Measurements from ENCODE around the gene ETFRF1. TPM values are rescaled to one million over a fixed set of nuclear protein-coding genes. Genes with fewer than 3 reads are reported as not detected.

The ETFRF1 gene
- total RNA-seq, 4 donors from 2014 or later, result 3.6 to 84.2 (median 24.1) TPM

GRCh38 chr12:25207411-25207810 is 12.4 kb downstream of the ETFRF1 start:
- DNase-seq, result no peak
- 97% methylated on average over 6 of the region's 6 CpGs; no CpG with 5 or more reads in 1 of the 2 donors for WGBS, 2 donors (ENCODE audit: low coverage in 1 of 2)
- H3K36me3 ChIP-seq, result peaks cover 0 to 9% (median 0%) of the 10 kb centered on the region in 4 donors
- H3K4me3 ChIP-seq, result no peak overlapping the region
- intact Hi-C loops (cut with DNase I; ENCODE audit: low total_unique reads), result no loop called here
- no peak overlapping the region for H3K27ac ChIP-seq
- H3K27me3 ChIP-seq, result no peaks in the 10 kb centered on the region
- in situ Hi-C loops (cut with MboI; ENCODE audit: low pct_ligation_motif_present in 1 of 4, low pct_unique_long_range_greater_than_20kb in 1 of 4, low sequenced_read_pairs in 3 of 4), result no loop called here
- no peaks in the 10 kb centered on the region for H3K9me3 ChIP-seq
- peaks cover 0 to 3% (median 0%) of the 10 kb centered on the region in 4 donors for H3K4me1 ChIP-seq
- TF ChIP-seq POLR2A (IDR thresholded peaks at IDR 0.05), result no peak
- no peak for TF ChIP-seq EP300 (IDR thresholded peaks at IDR 0.05; ENCODE audit: low read depth)
- no peak for TF ChIP-seq POLR2AphosphoS5 (IDR thresholded peaks at IDR 0.05)
- TF ChIP-seq, protein P1, sequence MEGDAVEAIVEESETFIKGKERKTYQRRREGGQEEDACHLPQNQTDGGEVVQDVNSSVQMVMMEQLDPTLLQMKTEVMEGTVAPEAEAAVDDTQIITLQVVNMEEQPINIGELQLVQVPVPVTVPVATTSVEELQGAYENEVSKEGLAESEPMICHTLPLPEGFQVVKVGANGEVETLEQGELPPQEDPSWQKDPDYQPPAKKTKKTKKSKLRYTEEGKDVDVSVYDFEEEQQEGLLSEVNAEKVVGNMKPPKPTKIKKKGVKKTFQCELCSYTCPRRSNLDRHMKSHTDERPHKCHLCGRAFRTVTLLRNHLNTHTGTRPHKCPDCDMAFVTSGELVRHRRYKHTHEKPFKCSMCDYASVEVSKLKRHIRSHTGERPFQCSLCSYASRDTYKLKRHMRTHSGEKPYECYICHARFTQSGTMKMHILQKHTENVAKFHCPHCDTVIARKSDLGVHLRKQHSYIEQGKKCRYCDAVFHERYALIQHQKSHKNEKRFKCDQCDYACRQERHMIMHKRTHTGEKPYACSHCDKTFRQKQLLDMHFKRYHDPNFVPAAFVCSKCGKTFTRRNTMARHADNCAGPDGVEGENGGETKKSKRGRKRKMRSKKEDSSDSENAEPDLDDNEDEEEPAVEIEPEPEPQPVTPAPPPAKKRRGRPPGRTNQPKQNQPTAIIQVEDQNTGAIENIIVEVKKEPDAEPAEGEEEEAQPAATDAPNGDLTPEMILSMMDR (IDR thresholded peaks at IDR 0.05), result no peak

- no peaks in the 10 kb centered on the region for H3K9me3 ChIP-seq
- no peak overlapping the region for H3K4me3 ChIP-seq
- no peaks in the 10 kb centered on the region for H3K27me3 ChIP-seq
- no peak for DNase-seq
- WGBS, 2 donors (ENCODE audit: low coverage in 1 of 2), result 56 to 62% methylated on average over 1 of the region's 1 CpG
- no peak for TF ChIP-seq EP300 (IDR thresholded peaks at IDR 0.05; ENCODE audit: low read depth)
- TF ChIP-seq POLR2AphosphoS5 (IDR thresholded peaks at IDR 0.05), result no peak
- TF ChIP-seq, protein P1 (IDR thresholded peaks at IDR 0.05), result no peak
- no peak for TF ChIP-seq POLR2A (IDR thresholded peaks at IDR 0.05)
- no peak overlapping the region for H3K27ac ChIP-seq
- intact Hi-C loops (cut with DNase I; ENCODE audit: low total_unique reads), result no loop called here
- in situ Hi-C loops (cut with MboI; ENCODE audit: low pct_ligation_motif_present in 1 of 4, low pct_unique_long_range_greater_than_20kb in 1 of 4, low sequenced_read_pairs in 3 of 4), result no loop called here
- peaks cover 0 to 9% (median 0%) of the 10 kb centered on the region in 4 donors for H3K36me3 ChIP-seq
- peaks cover 0 to 3% (median 0%) of the 10 kb centered on the region in 4 donors for H3K4me1 ChIP-seq
These were observed 12.8 kb downstream of the ETFRF1 start for GRCh38 chr12:25207846-25208245.

DNA sequence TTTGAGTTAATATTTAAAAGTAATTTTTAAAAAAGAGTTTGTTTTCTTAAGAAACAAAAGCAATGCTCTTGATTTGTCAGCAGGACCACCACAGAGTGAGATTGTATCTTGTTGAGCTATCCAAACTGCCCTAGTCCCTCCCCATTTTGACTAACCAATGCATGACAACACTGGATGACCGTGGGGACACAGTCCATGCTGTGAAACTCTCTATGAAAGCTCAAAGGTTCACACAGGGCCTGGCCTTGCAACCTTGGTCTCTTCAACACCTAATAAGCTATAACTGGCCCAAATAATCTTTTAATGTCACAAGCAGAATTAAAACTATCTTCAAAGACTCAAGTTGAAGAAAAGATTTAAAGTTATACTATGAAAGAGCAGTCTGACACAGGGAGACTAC is 13.5 kb downstream of the ETFRF1 start:
- DNase-seq, result no peak
- in situ Hi-C loops (cut with MboI; ENCODE audit: low pct_ligation_motif_present in 1 of 4, low pct_unique_long_range_greater_than_20kb in 1 of 4, low sequenced_read_pairs in 3 of 4), result no loop called here
- 65% methylated on average over 1 of the region's 1 CpG; no CpG with 5 or more reads in 1 of the 2 donors for WGBS, 2 donors (ENCODE audit: low coverage in 1 of 2)
- intact Hi-C loops (cut with DNase I; ENCODE audit: low total_unique reads), result no loop called here
- H3K9me3 ChIP-seq, result no peaks in the 10 kb centered on the region
- TF ChIP-seq POLR2AphosphoS5 (IDR thresholded peaks at IDR 0.05) (no peak), POLR2A (IDR thresholded peaks at IDR 0.05) (no peak), EP300 (IDR thresholded peaks at IDR 0.05; ENCODE audit: low read depth) (no peak)
- TF ChIP-seq, protein P1 (IDR thresholded peaks at IDR 0.05), result no peak
- H3K36me3 ChIP-seq, result peaks cover 0 to 9% (median 0%) of the 10 kb centered on the region in 4 donors
- no peak overlapping the region for H3K27ac ChIP-seq
- no peak overlapping the region for H3K4me3 ChIP-seq
- peaks cover 0 to 3% (median 0%) of the 10 kb centered on the region in 4 donors for H3K4me1 ChIP-seq
- H3K27me3 ChIP-seq, result no peaks in the 10 kb centered on the region

DNA sequence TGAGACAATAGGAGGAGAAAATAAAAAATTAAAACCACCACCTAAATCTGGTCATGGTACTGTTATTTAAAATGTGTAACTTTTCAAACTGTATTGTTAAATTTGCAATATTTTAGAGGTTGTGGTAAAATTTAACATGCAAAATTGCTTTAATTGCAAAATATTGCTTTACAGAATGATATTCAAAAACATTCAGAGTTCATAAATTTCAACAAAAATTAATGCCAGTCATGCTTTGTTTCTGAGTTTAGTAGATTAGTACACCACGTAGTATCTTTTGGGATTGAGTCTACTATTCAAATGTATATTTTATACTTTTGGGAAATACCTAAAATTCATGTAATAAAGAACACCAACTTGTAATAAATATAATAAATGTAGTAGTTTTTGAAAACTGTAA is 18.3 kb downstream of the ETFRF1 start:
- Histone ChIP-seq H3K9me3 (no peaks in the 10 kb centered on the region), H3K27me3 (no peaks in the 10 kb centered on the region), H3K36me3 (peaks cover 0 to 14% (median 0%) of the 10 kb centered on the region in 4 donors), H3K4me1 (peaks cover 0 to 3% (median 0%) of the 10 kb centered on the region in 4 donors), H3K4me3 (no peak overlapping the region), H3K27ac (no peak overlapping the region)
- in situ Hi-C loops (cut with MboI; ENCODE audit: low pct_ligation_motif_present in 1 of 4, low pct_unique_long_range_greater_than_20kb in 1 of 4, low sequenced_read_pairs in 3 of 4), result no loop called here
- no peak for DNase-seq
- intact Hi-C loops (cut with DNase I; ENCODE audit: low total_unique reads), result no loop called here
- TF ChIP-seq EP300 (IDR thresholded peaks at IDR 0.05; ENCODE audit: low read depth), result no peak
- TF ChIP-seq POLR2A (IDR thresholded peaks at IDR 0.05), result no peak
- TF ChIP-seq POLR2AphosphoS5 (IDR thresholded peaks at IDR 0.05), result no peak
- TF ChIP-seq, protein P1 (IDR thresholded peaks at IDR 0.05), result no peak
- 100% methylated on average over 1 of the region's 1 CpG for WGBS, 2 donors (ENCODE audit: low coverage in 1 of 2)
